ENCODE results near the gene SOX4. TPM values are rescaled to one million over a fixed set of nuclear protein-coding genes. Genes with fewer than 3 reads are reported as not detected.

SOX4 gene
- polyA plus RNA-seq, 4 donors = 3.8 to 27.1 (median 14.0) TPM

GRCh38 chr6:21595285-21596144 is 2.0 kb downstream of the SOX4 start:
- Histone ChIP-seq H3K27me3 (ENCODE audit: control insufficient read depth in 3 of 3, insufficient read depth in 3 of 3, low read length in 3 of 3) (no peaks in the 10 kb centered on the region), H3K9me3 (ENCODE audit: control insufficient read depth in 2 of 2, insufficient read depth in 1 of 2, low read depth in 1 of 2, low read length in 1 of 2) (no peaks in the 10 kb centered on the region), H3K4me1 (ENCODE audit: control insufficient read depth in 3 of 3, insufficient read depth in 2 of 3, low read depth in 1 of 3, low read length in 2 of 3) (peaks cover 0 to 14% (median 0%) of the 10 kb centered on the region in 3 donors), H3K36me3 (ENCODE audit: control insufficient read depth in 3 of 3, insufficient read depth in 2 of 3, low read depth in 1 of 3, low read length in 3 of 3) (peaks cover 0 to 15% (median 0%) of the 10 kb centered on the region in 3 donors), H3K27ac (ENCODE audit: low read depth in 1 of 3, low read length in 2 of 3) (peak overlapping the region; percentile 84 to 91 (median 90)), H3K4me3 (ENCODE audit: low read depth in 1 of 3, low read length in 3 of 3) (peak overlapping the region; percentile 85 to 90 (median 89))
- FAIRE-seq = no peak
- peak; percentile 41 to 76 for DNase-seq
- WGBS, 3 donors = 1% methylated on average over 54 to 108 of the region's 108 CpGs

DNA sequence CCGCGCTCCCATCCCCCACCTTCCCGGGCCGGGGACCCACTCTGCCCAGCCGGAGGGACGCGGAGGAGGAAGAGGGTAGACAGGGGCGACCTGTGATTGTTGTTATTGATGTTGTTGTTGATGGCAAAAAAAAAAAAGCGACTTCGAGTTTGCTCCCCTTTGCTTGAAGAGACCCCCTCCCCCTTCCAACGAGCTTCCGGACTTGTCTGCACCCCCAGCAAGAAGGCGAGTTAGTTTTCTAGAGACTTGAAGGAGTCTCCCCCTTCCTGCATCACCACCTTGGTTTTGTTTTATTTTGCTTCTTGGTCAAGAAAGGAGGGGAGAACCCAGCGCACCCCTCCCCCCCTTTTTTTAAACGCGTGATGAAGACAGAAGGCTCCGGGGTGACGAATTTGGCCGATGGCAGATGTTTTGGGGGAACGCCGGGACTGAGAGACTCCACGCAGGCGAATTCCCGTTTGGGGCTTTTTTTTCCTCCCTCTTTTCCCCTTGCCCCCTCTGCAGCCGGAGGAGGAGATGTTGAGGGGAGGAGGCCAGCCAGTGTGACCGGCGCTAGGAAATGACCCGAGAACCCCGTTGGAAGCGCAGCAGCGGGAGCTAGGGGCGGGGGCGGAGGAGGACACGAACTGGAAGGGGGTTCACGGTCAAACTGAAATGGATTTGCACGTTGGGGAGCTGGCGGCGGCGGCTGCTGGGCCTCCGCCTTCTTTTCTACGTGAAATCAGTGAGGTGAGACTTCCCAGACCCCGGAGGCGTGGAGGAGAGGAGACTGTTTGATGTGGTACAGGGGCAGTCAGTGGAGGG is 2.8 kb downstream of the SOX4 start:
- WGBS, 3 donors = 0 to 1% (median 0%) methylated on average over 42 to 43 of the region's 43 CpGs
- H3K27me3 ChIP-seq (ENCODE audit: control insufficient read depth in 3 of 3, insufficient read depth in 3 of 3, low read length in 3 of 3) = no peaks in the 10 kb centered on the region
- peaks cover 0 to 14% (median 0%) of the 10 kb centered on the region in 3 donors for H3K4me1 ChIP-seq (ENCODE audit: control insufficient read depth in 3 of 3, insufficient read depth in 2 of 3, low read depth in 1 of 3, low read length in 2 of 3)
- no peak for FAIRE-seq
- H3K36me3 ChIP-seq (ENCODE audit: control insufficient read depth in 3 of 3, insufficient read depth in 2 of 3, low read depth in 1 of 3, low read length in 3 of 3) = peaks cover 0 to 15% (median 0%) of the 10 kb centered on the region in 3 donors
- peak overlapping the region; percentile 15 to 91 (median 81) for H3K27ac ChIP-seq (ENCODE audit: low read depth in 1 of 3, low read length in 2 of 3)
- peak overlapping the region; percentile 85 to 90 (median 89) for H3K4me3 ChIP-seq (ENCODE audit: low read depth in 1 of 3, low read length in 3 of 3)
- no peaks in the 10 kb centered on the region for H3K9me3 ChIP-seq (ENCODE audit: control insufficient read depth in 2 of 2, insufficient read depth in 1 of 2, low read depth in 1 of 2, low read length in 1 of 2)
- peak; percentile 46 to 75 for DNase-seq

DNA sequence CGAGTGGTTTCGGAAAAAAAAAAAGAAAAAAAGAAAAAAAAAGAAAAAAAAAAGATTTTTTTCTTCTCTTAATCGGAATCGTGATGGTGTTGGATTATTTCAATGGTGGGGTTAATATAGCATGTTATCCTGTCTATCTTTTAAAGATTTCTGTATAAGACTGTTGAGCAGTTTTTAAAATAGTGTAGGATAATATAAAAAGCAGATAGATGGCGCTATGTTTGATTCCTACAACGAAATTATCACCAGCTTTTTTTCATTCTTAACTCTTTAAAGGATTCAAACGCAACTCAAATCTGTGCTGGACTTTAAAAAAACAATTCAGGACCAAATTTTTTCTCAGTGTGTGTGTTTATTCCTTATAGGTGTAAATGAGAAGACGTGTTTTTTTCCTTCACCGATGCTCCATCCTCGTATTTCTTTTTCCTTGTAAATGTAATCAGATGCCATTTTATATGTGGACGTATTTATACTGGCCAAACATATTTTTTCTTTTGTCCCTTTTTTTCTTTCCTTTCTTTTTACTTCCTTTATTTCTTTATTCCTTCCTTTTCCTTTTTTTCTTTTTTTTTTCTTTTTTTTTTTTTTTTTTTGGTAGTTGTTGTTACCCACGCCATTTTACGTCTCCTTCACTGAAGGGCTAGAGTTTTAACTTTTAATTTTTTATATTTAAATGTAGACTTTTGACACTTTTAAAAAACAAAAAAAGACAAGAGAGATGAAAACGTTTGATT is 3.6 kb downstream of the SOX4 start:
- Histone ChIP-seq H3K27ac (ENCODE audit: low read depth in 1 of 3, low read length in 2 of 3) (peak overlapping the region in 2 of 3 donors; percentile 81 to 91), H3K4me3 (ENCODE audit: low read depth in 1 of 3, low read length in 3 of 3) (peak overlapping the region; percentile 85 to 90 (median 89)), H3K27me3 (ENCODE audit: control insufficient read depth in 3 of 3, insufficient read depth in 3 of 3, low read length in 3 of 3) (no peaks in the 10 kb centered on the region), H3K9me3 (ENCODE audit: control insufficient read depth in 2 of 2, insufficient read depth in 1 of 2, low read depth in 1 of 2, low read length in 1 of 2) (peaks cover 0 to 4% of the 10 kb centered on the region in 2 donors), H3K36me3 (ENCODE audit: control insufficient read depth in 3 of 3, insufficient read depth in 2 of 3, low read depth in 1 of 3, low read length in 3 of 3) (peaks cover 0 to 17% (median 0%) of the 10 kb centered on the region in 3 donors), H3K4me1 (ENCODE audit: control insufficient read depth in 3 of 3, insufficient read depth in 2 of 3, low read depth in 1 of 3, low read length in 2 of 3) (peaks cover 0 to 14% (median 0%) of the 10 kb centered on the region in 3 donors)
- DNase-seq (peak; percentile 48 to 56), FAIRE-seq (no peak)
- WGBS, 3 donors = 3 to 4% (median 3%) methylated on average over 14 of the region's 14 CpGs

DNA sequence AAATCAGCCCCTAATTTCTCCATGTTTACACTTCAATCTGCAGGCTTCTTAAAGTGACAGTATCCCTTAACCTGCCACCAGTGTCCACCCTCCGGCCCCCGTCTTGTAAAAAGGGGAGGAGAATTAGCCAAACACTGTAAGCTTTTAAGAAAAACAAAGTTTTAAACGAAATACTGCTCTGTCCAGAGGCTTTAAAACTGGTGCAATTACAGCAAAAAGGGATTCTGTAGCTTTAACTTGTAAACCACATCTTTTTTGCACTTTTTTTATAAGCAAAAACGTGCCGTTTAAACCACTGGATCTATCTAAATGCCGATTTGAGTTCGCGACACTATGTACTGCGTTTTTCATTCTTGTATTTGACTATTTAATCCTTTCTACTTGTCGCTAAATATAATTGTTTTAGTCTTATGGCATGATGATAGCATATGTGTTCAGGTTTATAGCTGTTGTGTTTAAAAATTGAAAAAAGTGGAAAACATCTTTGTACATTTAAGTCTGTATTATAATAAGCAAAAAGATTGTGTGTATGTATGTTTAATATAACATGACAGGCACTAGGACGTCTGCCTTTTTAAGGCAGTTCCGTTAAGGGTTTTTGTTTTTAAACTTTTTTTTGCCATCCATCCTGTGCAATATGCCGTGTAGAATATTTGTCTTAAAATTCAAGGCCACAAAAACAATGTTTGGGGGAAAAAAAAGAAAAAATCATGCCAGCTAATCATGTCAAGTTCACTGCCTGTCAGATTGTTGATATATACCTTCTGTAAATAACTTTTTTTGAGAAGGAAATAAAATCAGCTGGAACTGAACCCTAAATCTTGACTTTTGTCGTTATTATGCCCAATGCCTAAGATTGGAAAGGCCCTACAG is 4.5 kb downstream of the SOX4 start:
- FAIRE-seq = no peak
- 4 to 16% (median 7%) methylated on average over 14 of the region's 14 CpGs for WGBS, 3 donors
- H3K27ac ChIP-seq (ENCODE audit: low read depth in 1 of 3, low read length in 2 of 3) = peak overlapping the region in 1 of 3 donors; percentile 81

GRCh38 chr6:21598674-21599023 is 5.1 kb downstream of the SOX4 start:
- H3K36me3 ChIP-seq (ENCODE audit: control insufficient read depth in 3 of 3, insufficient read depth in 2 of 3, low read depth in 1 of 3, low read length in 3 of 3) = peaks cover 0 to 18% (median 0%) of the 10 kb centered on the region in 3 donors
- peak overlapping the region in 1 of 3 donors; percentile 90 for H3K4me3 ChIP-seq (ENCODE audit: low read depth in 1 of 3, low read length in 3 of 3)
- WGBS, 3 donors = 11 to 30% (median 12%) methylated on average over 3 of the region's 3 CpGs
- H3K27ac ChIP-seq (ENCODE audit: low read depth in 1 of 3, low read length in 2 of 3) = no peak overlapping the region
- DNase-seq = peak in 1 of 2 donors; percentile 32
- H3K27me3 ChIP-seq (ENCODE audit: control insufficient read depth in 3 of 3, insufficient read depth in 3 of 3, low read length in 3 of 3) = no peaks in the 10 kb centered on the region
- H3K4me1 ChIP-seq (ENCODE audit: control insufficient read depth in 3 of 3, insufficient read depth in 2 of 3, low read depth in 1 of 3, low read length in 2 of 3) = peaks cover 0 to 7% (median 0%) of the 10 kb centered on the region in 3 donors
- H3K9me3 ChIP-seq (ENCODE audit: control insufficient read depth in 2 of 2, insufficient read depth in 1 of 2, low read depth in 1 of 2, low read length in 1 of 2) = peaks cover 0 to 5% of the 10 kb centered on the region in 2 donors
- no peak for FAIRE-seq

More for the DNA sequence above, 4.5 kb downstream of the SOX4 start:
- Histone ChIP-seq H3K4me1 (ENCODE audit: control insufficient read depth in 3 of 3, insufficient read depth in 2 of 3, low read depth in 1 of 3, low read length in 2 of 3) (peaks cover 0 to 10% (median 0%) of the 10 kb centered on the region in 3 donors), H3K9me3 (ENCODE audit: control insufficient read depth in 2 of 2, insufficient read depth in 1 of 2, low read depth in 1 of 2, low read length in 1 of 2) (peaks cover 0 to 5% of the 10 kb centered on the region in 2 donors), H3K27me3 (ENCODE audit: control insufficient read depth in 3 of 3, insufficient read depth in 3 of 3, low read length in 3 of 3) (no peaks in the 10 kb centered on the region), H3K36me3 (ENCODE audit: control insufficient read depth in 3 of 3, insufficient read depth in 2 of 3, low read depth in 1 of 3, low read length in 3 of 3) (peaks cover 0 to 18% (median 0%) of the 10 kb centered on the region in 3 donors), H3K4me3 (ENCODE audit: low read depth in 1 of 3, low read length in 3 of 3) (peak overlapping the region in 2 of 3 donors; percentile 36 to 90)
- peak in 1 of 2 donors; percentile 31 for DNase-seq

GRCh38 chr6:21599051-21599696 is 5.6 kb downstream of the SOX4 start:
- 21 to 36% (median 36%) methylated on average over 3 of the region's 3 CpGs for WGBS, 3 donors
- FAIRE-seq = no peak
- Histone ChIP-seq H3K36me3 (ENCODE audit: control insufficient read depth in 3 of 3, insufficient read depth in 2 of 3, low read depth in 1 of 3, low read length in 3 of 3) (peaks cover 0 to 18% (median 0%) of the 10 kb centered on the region in 3 donors), H3K4me1 (ENCODE audit: control insufficient read depth in 3 of 3, insufficient read depth in 2 of 3, low read depth in 1 of 3, low read length in 2 of 3) (peaks cover 0 to 7% (median 0%) of the 10 kb centered on the region in 3 donors), H3K9me3 (ENCODE audit: control insufficient read depth in 2 of 2, insufficient read depth in 1 of 2, low read depth in 1 of 2, low read length in 1 of 2) (peaks cover 0 to 5% of the 10 kb centered on the region in 2 donors), H3K27ac (ENCODE audit: low read depth in 1 of 3, low read length in 2 of 3) (no peak overlapping the region), H3K4me3 (ENCODE audit: low read depth in 1 of 3, low read length in 3 of 3) (peak overlapping the region in 1 of 3 donors; percentile 90), H3K27me3 (ENCODE audit: control insufficient read depth in 3 of 3, insufficient read depth in 3 of 3, low read length in 3 of 3) (no peaks in the 10 kb centered on the region)
- DNase-seq = no peak

DNA sequence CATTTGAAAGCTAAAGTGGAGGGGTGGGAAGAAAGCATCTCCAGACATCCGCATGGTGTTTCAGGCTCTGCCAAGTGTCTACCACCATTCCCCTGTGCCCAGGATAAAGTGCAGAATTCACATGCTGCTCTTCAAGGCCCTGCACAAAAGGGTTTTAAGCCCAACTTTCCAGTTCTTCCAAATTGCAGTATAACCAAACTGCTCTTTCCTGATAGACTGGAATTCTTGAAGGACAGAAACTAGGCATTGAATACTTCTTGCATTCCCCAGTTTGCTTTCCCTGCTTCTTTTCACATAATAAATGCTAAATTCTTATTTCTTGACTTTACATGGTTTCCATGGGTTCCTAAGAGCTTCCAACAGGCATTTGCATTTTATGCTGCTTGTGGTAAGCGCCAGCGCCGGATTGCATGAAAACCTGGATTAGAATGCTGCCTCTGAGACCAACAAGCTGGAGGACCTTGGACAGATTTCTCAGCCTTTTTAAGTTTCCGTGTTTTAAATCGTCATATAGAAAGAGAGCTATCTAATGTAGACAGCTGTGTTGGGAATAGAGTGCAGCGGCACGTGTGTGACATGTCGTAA is 7.9 kb downstream of the SOX4 start:
- H3K4me3 ChIP-seq (ENCODE audit: low read depth in 1 of 3, low read length in 3 of 3) = no peak overlapping the region
- DNase-seq (no peak), FAIRE-seq (no peak)
- H3K9me3 ChIP-seq (ENCODE audit: control insufficient read depth in 2 of 2, insufficient read depth in 1 of 2, low read depth in 1 of 2, low read length in 1 of 2) = peaks cover 0 to 5% of the 10 kb centered on the region in 2 donors
- no peaks in the 10 kb centered on the region for H3K27me3 ChIP-seq (ENCODE audit: control insufficient read depth in 3 of 3, insufficient read depth in 3 of 3, low read length in 3 of 3)
- 95 to 96% (median 95%) methylated on average over 9 of the region's 9 CpGs for WGBS, 3 donors
- H3K4me1 ChIP-seq (ENCODE audit: control insufficient read depth in 3 of 3, insufficient read depth in 2 of 3, low read depth in 1 of 3, low read length in 2 of 3) = peaks cover 0 to 7% (median 0%) of the 10 kb centered on the region in 3 donors
- H3K36me3 ChIP-seq (ENCODE audit: control insufficient read depth in 3 of 3, insufficient read depth in 2 of 3, low read depth in 1 of 3, low read length in 3 of 3) = peaks cover 0 to 8% (median 0%) of the 10 kb centered on the region in 3 donors
- H3K27ac ChIP-seq (ENCODE audit: low read depth in 1 of 3, low read length in 2 of 3) = no peak overlapping the region
